SK-N-MC (cell line): Measurements from ENCODE around the gene CARD9.

ENCODE experiments used
- DNase-seq: peaks from one replicate; pipeline ENCODE4 v3.0.0-alpha.2; 2011; ENCODE audit warnings: low read depth, low spot score
- H3K27ac ChIP-seq: fragments of 200-600 bp; sonication (generic); 2 replicates; pipeline ENCODE4 v1.5.1; 2016; ENCODE audit warnings: mixed run types
- H3K36me3 ChIP-seq: fragments of 200-600 bp; sonication (generic); 2 replicates; pipeline ENCODE4 v1.6.1; 2017; ENCODE audit warnings: antibody characterized with exemption, low read length, mixed read lengths; ENCODE audit not compliant: insufficient read depth
- H3K4me3 ChIP-seq: fragments of 200-600 bp; sonication (generic); 2 replicates; pipeline ENCODE4 v1.5.1; 2016
- H3K9ac ChIP-seq: fragments of 200-600 bp; sonication (generic); 2 replicates; pipeline ENCODE4 v1.8.0; 2017; ENCODE audit warnings: mixed run types, mixed read lengths; ENCODE audit not compliant: insufficient read length
- H3K9me3 ChIP-seq: fragments of 200-600 bp; sonication (generic); 2 replicates; pipeline ENCODE4 v1.6.1; 2017; ENCODE audit warnings: low read depth, mild to moderate bottlenecking, antibody characterized with exemption, low read length, moderate library complexity, mixed read lengths
- EZH2 ChIP-seq: fragments of 200-600 bp; sonication (generic); IDR thresholded peaks from one replicate; pipeline ENCODE4 v1.6.1; 2017; ENCODE audit warnings: antibody characterized with exemption
- FOXP2 ChIP-seq: optimal IDR thresholded peaks from 2 replicates; pipeline ENCODE3; 2011; ENCODE audit warnings: mild to moderate bottlenecking, moderate library complexity; ENCODE audit not compliant: insufficient read depth; ENCODE audit errors: extremely low read length, control extremely low read depth
- POLR2AphosphoS5 ChIP-seq: IDR thresholded peaks from 2 replicates; pipeline ENCODE4 v1.6.1; 2012; ENCODE audit warnings: mild to moderate bottlenecking, low read depth, low read length, borderline replicate concordance

CARD9 gene

DNA sequence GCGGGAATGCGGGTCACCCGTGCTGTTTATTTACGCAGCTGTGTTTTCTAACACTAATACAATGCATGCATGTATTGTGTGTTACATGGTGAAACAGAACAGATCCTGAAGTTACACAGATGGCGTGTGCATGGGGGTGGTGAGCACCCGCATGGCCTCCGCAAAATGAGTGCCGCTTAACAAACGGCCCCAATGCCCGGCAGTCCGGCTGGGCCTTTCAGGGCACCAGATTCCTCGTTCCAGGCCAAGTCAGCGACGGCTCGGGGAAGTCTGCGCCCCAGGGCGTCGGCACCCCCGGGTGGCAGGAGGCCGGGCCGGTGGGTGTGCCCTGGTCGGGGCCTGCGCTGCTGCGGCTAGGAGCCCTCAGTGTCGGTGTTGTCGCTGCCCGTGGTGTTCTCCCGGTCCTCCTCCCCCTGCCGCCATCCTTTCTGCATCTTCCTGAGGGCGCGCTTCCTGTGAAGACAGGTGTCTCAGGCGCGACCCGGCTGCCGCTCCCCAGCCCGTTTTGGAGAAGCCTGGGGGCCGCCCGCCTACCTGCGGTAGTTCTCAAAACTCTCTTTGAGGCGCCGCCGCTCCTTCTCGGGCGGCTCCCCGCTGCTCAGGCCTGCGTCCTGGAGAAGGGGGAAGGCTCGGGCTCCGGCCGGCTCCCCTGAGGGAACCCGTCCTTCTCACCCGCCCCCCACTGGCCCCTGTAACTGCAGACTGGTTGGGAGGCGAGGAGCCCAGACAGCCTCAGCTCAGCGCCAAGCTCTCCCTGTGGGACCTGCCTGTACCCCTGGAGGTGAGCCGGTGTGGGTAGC, 9.3 kb downstream of the CARD9 start:
- Histone ChIP-seq H3K9ac (peak overlapping the region; percentile 41), H3K9me3 (no peaks in the 10 kb centered on the region), H3K36me3 (no peaks in the 10 kb centered on the region), H3K4me3 (peak overlapping the region; percentile 94), H3K27ac (no peak overlapping the region)
- DNase-seq: no peak
- TF ChIP-seq FOXP2: no peak
- TF ChIP-seq EZH2: no peak
- no peak for TF ChIP-seq POLR2AphosphoS5

DNA sequence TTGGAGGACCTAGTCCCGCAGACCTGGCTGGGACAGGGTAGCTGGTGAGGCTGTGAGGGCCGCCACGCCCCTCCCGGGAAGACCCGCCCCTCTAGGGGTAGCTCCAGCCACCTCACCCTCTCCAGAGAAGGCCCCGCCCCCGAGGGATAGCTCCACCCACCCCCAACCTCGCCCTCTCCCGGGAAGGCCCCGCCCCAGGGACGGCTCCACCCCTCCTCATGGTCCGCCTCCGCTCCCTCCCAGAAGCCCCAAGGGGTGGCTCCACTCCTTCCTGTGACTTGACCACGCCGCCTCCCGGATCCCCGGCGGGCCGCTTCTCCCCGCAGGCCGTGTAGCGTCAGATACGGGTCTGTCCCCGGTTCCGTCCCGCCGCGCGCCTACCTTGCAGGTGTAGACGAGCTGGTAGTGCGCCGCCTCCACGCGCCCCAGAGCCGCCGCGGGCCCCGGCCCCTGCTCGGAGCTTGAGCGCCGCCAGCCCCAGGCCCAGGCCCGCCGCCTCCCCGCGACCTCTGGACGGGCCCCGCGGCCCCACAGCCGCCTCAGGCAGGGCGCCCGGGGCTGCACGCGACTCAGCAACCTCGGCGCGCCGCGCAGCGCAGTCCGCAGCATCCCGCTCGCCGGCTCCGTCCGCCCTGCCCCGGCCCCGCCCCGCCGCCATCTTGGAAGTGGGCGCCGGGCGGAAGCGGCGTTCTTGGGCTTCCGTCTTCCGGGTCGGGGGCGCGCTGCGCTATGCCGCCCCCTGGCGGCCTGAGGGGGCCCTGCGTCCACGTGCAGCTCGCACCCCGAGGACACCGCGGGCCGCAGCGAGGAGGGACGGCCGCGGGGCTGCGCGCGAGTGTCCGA, 10.1 kb downstream of the CARD9 start, which contains the start of gene DNLZ:
TSS of gene DNLZ (minus strand) at position 639 of the 843 bp plus-strand sequence. CDS start at position 609, 30 bp downstream.
- TF ChIP-seq FOXP2 (no peak), POLR2AphosphoS5 (peak; percentile 87)
- peak; percentile 51 for DNase-seq
- no peaks in the 10 kb centered on the region for H3K9me3 ChIP-seq
- H3K36me3 ChIP-seq: no peaks in the 10 kb centered on the region; the same call in 1 of the 2 replicates
- H3K9ac ChIP-seq: peak within 1 kb of the TSS; percentile 72
- H3K4me3 ChIP-seq: peak within 1 kb of the TSS; percentile 94
- peak within 1 kb of the TSS; percentile 80 for H3K27ac ChIP-seq

DNA sequence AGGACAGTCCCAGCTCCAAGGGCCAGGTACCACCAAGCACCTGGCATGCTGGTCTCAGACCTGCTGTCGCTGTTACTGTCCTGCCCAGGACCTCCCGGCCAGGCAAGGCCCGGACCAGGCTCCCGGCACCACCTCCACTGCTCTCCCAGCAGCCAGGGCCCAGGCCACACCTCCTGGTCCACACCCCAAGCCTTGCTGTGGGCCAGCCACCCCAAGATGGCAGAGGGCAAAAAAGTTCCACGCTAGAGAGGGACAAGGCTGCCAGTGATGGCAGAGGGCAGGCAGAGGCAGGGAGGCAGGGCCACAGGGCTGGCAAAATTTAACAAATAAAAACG, 11.1 kb downstream of the CARD9 start:
- no peak overlapping the region for H3K4me3 ChIP-seq
- TF ChIP-seq POLR2AphosphoS5 (no peak), EZH2 (no peak), FOXP2 (no peak)
- no peaks in the 10 kb centered on the region for H3K9me3 ChIP-seq
- DNase-seq: no peak
- no peaks in the 10 kb centered on the region; the same call in 1 of the 2 replicates for H3K36me3 ChIP-seq
- H3K9ac ChIP-seq: no peak overlapping the region
- H3K27ac ChIP-seq: no peak overlapping the region

DNA sequence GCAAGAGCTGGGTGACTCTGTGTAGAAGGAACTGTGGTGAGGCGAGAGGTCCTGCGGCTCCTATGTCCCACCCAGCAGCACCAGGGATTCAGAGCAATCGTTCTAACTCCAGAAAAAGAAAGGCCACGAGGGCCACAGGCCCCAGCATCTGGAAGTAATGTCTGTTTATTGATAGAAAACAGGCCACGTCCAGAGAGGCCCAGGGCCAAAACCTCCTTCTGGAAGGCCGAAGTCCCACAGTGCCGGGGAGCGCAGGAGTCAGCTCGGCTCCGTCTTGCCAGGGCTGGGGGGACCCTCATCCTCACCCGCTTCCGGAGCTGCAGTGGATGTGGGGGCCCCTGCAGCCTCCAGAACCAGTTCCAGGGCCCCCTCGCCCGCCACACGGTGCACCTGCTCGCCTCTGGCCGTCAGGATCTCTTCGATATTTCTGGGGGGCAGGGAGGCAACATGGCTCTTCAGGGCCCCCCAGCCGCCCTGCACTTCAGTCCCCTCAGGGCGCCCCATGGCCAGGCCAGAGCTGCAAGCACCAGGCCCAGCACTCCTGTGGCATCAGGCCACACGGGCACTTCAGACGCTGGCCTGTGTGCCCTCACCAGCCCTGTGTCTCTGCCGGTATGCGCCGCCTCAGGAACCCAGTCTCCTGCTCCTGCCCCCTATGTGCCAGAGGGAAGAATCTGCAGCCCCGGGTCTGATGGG, 11.6 kb downstream of the CARD9 start:
- no peaks in the 10 kb centered on the region for H3K9me3 ChIP-seq
- no peak overlapping the region for H3K9ac ChIP-seq
- DNase-seq: no peak
- no peaks in the 10 kb centered on the region; the same call in 1 of the 2 replicates for H3K36me3 ChIP-seq
- TF ChIP-seq EZH2: no peak
- no peak for TF ChIP-seq FOXP2
- no peak for TF ChIP-seq POLR2AphosphoS5
- H3K27ac ChIP-seq: no peak overlapping the region
- H3K4me3 ChIP-seq: no peak overlapping the region

DNA sequence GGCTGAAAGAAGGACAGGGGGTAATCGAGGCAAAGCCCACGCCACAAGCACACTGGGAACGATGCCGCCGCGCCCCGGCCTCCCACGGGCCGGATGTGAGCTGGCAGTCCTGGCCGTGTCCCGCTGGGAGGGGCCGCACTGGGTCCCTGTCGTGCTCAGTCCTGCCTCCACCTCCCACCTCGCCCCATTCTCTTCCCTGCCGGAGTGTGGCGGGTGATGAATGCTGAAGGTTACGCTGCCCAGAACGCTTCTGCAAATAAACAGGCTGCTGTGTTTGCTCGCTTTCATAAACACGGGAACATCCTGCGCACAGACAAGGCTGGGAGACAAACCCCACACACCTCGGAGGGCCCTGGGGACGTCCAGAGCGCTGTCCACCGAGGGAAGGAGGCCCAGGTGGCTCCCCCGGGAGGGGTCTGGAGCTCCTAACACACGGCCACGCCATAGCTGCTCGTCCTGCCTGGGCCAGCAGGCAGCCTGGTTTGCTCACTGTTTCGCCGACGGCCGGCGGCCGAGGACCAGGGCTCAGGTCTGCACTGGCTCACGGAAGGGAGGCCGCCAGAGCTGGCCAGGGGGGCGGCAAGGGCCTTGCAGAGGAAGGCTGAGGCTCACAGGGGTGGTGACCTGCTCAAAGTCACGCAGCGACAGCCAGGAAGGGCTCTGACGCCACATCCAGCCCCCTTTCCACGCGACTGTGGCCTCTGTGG, 12.3 kb downstream of the CARD9 start:
- H3K9ac ChIP-seq: no peak overlapping the region
- no peak for TF ChIP-seq EZH2
- TF ChIP-seq POLR2AphosphoS5: no peak
- no peak for TF ChIP-seq FOXP2
- DNase-seq: no peak

DNA sequence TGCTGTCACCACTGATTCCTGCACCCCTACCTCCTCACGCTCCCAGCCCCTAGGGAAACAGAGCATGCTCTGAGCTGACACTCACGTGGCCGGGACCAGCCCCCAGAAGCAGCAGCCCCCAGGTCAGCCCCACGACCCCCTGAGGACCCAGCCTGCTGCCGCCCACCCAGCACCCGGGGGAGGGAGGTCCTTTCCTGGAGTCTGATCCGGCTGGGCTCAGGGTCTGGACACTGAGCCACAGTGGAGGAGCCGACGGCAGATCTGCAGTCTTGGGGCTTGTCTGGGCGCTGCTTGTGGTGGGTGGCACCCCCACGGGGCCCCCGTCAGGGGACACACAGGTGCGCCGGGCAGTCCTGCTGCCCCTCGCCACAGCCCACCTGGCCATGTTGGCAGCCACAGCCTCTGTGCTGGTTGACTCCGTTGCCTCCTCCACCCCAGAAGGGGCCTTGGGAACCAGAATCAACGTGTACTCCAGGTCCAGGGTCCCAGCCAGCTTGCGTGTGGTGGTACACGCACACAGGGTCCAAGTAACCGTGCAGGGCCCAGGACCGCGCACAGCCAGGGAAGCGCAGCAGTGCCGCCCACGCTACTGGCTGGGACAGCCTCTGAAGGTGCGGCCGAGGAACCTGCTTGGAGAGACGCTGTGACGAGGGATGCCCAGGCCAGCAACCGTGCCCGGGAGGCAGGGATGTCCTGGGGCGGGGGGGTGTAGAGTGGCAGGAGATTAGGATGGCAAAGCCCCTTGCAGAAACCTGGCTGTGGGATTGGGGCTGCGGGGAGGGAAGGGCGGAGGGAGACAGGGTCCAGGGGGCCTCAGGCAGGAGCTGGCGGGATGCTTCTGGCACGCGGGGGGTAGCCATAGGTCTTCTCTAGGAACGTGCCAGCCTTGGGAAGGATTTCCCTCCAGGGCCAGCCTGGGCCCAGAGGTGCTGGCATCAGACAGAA, 13.4 kb downstream of the CARD9 start:
- Histone ChIP-seq H3K27ac (no peak overlapping the region; the same call in 1 of the 2 replicates), H3K4me3 (no peak overlapping the region), H3K36me3 (no peaks in the 10 kb centered on the region; the same call in 1 of the 2 replicates), H3K9ac (no peak overlapping the region), H3K9me3 (no peaks in the 10 kb centered on the region)
- TF ChIP-seq FOXP2 (no peak), POLR2AphosphoS5 (no peak; the same call in 1 of the 2 replicates), EZH2 (no peak)
- DNase-seq: no peak

More for the DNA sequence above, 12.3 kb downstream of the CARD9 start:
- Histone ChIP-seq H3K27ac (no peak overlapping the region), H3K9me3 (no peaks in the 10 kb centered on the region), H3K4me3 (no peak overlapping the region), H3K36me3 (no peaks in the 10 kb centered on the region; the same call in 1 of the 2 replicates)

DNA sequence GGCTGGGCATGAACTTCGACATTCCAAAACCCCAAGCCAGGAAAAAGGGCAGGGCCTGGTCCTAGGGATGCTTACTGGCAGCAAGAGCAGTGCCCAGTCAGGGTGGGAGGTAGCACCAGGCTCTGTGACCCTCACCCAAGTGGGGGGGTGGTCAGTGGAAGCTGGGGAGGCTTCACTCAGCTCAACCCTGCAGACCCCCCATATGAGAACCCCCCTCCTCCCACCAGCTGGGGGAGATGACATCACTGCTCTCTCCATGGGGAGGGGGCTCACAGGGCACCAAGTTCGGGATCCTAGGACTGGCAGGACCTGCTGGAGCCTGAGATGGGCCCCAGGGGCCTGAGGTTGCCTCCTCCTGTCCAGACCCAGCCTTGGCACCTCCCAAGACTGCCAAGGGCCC, 14.6 kb downstream of the CARD9 start:
- H3K9ac ChIP-seq: no peak overlapping the region
- H3K9me3 ChIP-seq: no peaks in the 10 kb centered on the region
- no peak overlapping the region for H3K27ac ChIP-seq
- no peak overlapping the region for H3K4me3 ChIP-seq
- H3K36me3 ChIP-seq: no peaks in the 10 kb centered on the region; the same call in 1 of the 2 replicates
- no peak for DNase-seq
- TF ChIP-seq FOXP2: no peak

DNA sequence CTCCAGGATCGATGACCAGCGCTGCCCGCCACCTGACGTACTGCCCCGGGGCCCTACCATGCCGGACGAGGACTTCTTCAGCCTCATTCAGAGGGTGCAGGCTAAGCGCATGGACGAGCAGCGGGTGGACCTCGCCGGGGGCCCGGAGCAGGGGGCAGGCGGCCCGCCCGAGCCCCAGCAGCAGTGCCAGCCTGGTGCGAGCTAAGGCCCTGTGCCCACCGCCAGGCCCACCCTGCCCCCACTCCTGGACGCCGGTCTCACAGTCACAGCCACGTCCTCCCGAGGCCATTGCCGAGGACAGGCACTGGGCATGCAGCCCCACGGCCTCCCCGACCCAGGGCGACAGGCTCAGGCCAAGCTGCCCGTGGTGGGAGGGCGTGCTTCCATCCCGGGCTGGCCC, 15.5 kb downstream of the CARD9 start:
- Histone ChIP-seq H3K9me3 (no peaks in the 10 kb centered on the region), H3K36me3 (no peaks in the 10 kb centered on the region; the same call in 1 of the 2 replicates), H3K27ac (no peak overlapping the region), H3K9ac (no peak overlapping the region), H3K4me3 (no peak overlapping the region)
- no peak for DNase-seq
- no peak for TF ChIP-seq POLR2AphosphoS5
- TF ChIP-seq FOXP2: no peak
- TF ChIP-seq EZH2: no peak
